Thymus (tissue), 11 donors: ENCODE data around the gene GID4. TPM values are rescaled to one million over a fixed set of nuclear protein-coding genes. Genes with fewer than 3 reads are reported as not detected.

Experiments used
- DNase-seq, 9 donors: peaks; one replicate each; pipeline ENCODE4 v3.0.0-alpha.2; 2013; ENCODE audit warnings: low spot score in 9 of 9, low read depth in 6 of 9, missing footprints in 1 of 9
- H3K27ac ChIP-seq, 2 donors: one replicate each; pipeline ENCODE4 v1.5.1; 2013; ENCODE audit warnings: control low read depth in 1 of 2, low read depth in 1 of 2, low read length in 1 of 2, mild to moderate bottlenecking in 1 of 2, moderate library complexity in 1 of 2
- H3K27me3 ChIP-seq, 2 donors: one replicate each; pipeline ENCODE4 v1.5.1; 2013; ENCODE audit warnings: low read length in 1 of 2; ENCODE audit not compliant: control insufficient read depth in 2 of 2, insufficient read depth in 1 of 2
- H3K36me3 ChIP-seq, 2 donors: one replicate each; pipeline ENCODE4 v1.5.1; 2013; ENCODE audit warnings: low read length in 1 of 2, mild to moderate bottlenecking in 1 of 2, moderate library complexity in 1 of 2; ENCODE audit not compliant: control insufficient read depth in 2 of 2, insufficient read depth in 2 of 2
- H3K4me1 ChIP-seq, 2 donors: one replicate each; pipeline ENCODE4 v1.5.1; 2013; ENCODE audit warnings: low read length in 2 of 2; ENCODE audit not compliant: control insufficient read depth in 2 of 2, insufficient read depth in 2 of 2
- H3K4me3 ChIP-seq, 2 donors: one replicate each; pipeline ENCODE4 v1.5.1; 2013; ENCODE audit warnings: low read length in 2 of 2, control low read depth in 1 of 2, mild to moderate bottlenecking in 1 of 2
- H3K9me3 ChIP-seq, 2 donors: one replicate each; pipeline ENCODE4 v1.5.1; 2013; ENCODE audit warnings: low read length in 1 of 2, mild to moderate bottlenecking in 1 of 2; ENCODE audit not compliant: control insufficient read depth in 2 of 2, insufficient read depth in 1 of 2
- WGBS: extraction: QIAGEN DNeasy Blood & Tissue Kit; methylation state at CpG from one replicate; pipeline ENCODE4 v1.1.7; 2013; 5-methylcytosine and 5-hydroxymethylcytosine counted together
- polyA plus RNA-seq: library from polyadenylated mRNA; stranded (reverse); fragments of 200-250 nt; gene quantifications from one replicate; pipeline ENCODE4 v1.2.3, GENCODE V29; 2013
- total RNA-seq: library from RNA; stranded (reverse); fragments of 120-200 nt; gene quantifications from one replicate; pipeline ENCODE4 v1.2.4, GENCODE V29; 2013
- donor health status: healthy.

Gene GID4
- total and polyA plus RNA-seq, 2 donors: 4.9 to 6.0 TPM

- Histone ChIP-seq H3K4me1 (no peaks in the 10 kb centered on the region), H3K27me3 (no peaks in the 10 kb centered on the region), H3K36me3 (peaks cover 56 to 59% of the 10 kb centered on the region in 2 donors), H3K27ac (no peak overlapping the region), H3K4me3 (no peak overlapping the region), H3K9me3 (no peaks in the 10 kb centered on the region)
- WGBS: 97% methylated on average over 10 of the region's 10 CpGs
- no peak for DNase-seq
Observed at GRCh38 chr17:18094409-18094807, 55.2 kb downstream of the GID4 start.

GRCh38 chr17:18099516-18099915, 60.3 kb downstream of the GID4 start:
- H3K27me3 ChIP-seq: no peaks in the 10 kb centered on the region
- H3K27ac ChIP-seq: no peak overlapping the region
- peaks cover 66 to 74% of the 10 kb centered on the region in 2 donors for H3K36me3 ChIP-seq
- no peak for DNase-seq
- 97% methylated on average over 14 of the region's 14 CpGs for WGBS
- H3K4me1 ChIP-seq: no peaks in the 10 kb centered on the region
- no peaks in the 10 kb centered on the region for H3K9me3 ChIP-seq
- H3K4me3 ChIP-seq: no peak overlapping the region

- Histone ChIP-seq H3K27ac (no peak overlapping the region), H3K4me3 (no peak overlapping the region), H3K9me3 (no peaks in the 10 kb centered on the region), H3K27me3 (no peaks in the 10 kb centered on the region), H3K4me1 (no peaks in the 10 kb centered on the region), H3K36me3 (peaks cover 66 to 77% of the 10 kb centered on the region in 2 donors)
- DNase-seq: no peak
- WGBS: 98% methylated on average over 10 of the region's 10 CpGs
Observed at GRCh38 chr17:18100616-18101015, 61.4 kb downstream of the GID4 start.

- Histone ChIP-seq H3K27ac (no peak overlapping the region), H3K9me3 (no peaks in the 10 kb centered on the region), H3K4me3 (no peak overlapping the region), H3K27me3 (no peaks in the 10 kb centered on the region), H3K36me3 (peaks cover 62 to 78% of the 10 kb centered on the region in 2 donors), H3K4me1 (no peaks in the 10 kb centered on the region)
- no peak for DNase-seq
- 96% methylated on average over 9 of the region's 9 CpGs for WGBS
Observed at GRCh38 chr17:18101828-18102227, 62.6 kb downstream of the GID4 start.

- DNase-seq: no peak
- Histone ChIP-seq H3K4me3 (no peak overlapping the region), H3K9me3 (no peaks in the 10 kb centered on the region), H3K36me3 (peaks cover 60 to 76% of the 10 kb centered on the region in 2 donors), H3K27me3 (no peaks in the 10 kb centered on the region), H3K27ac (no peak overlapping the region), H3K4me1 (no peaks in the 10 kb centered on the region)
- WGBS: 68% methylated on average over 3 of the region's 3 CpGs
Observed at GRCh38 chr17:18102640-18103039, 63.4 kb downstream of the GID4 start.

- Histone ChIP-seq H3K4me3 (no peak overlapping the region), H3K27ac (no peak overlapping the region), H3K9me3 (no peaks in the 10 kb centered on the region), H3K27me3 (no peaks in the 10 kb centered on the region), H3K4me1 (no peaks in the 10 kb centered on the region), H3K36me3 (peaks cover 37 to 56% of the 10 kb centered on the region in 2 donors)
- no peak for DNase-seq
- 97% methylated on average over 3 of the region's 3 CpGs for WGBS
Observed at GRCh38 chr17:18105027-18105426, 65.8 kb downstream of the GID4 start.

- DNase-seq: no peak
- Histone ChIP-seq H3K27ac (no peak overlapping the region), H3K36me3 (peaks cover 32 to 50% of the 10 kb centered on the region in 2 donors), H3K9me3 (no peaks in the 10 kb centered on the region), H3K4me1 (no peaks in the 10 kb centered on the region), H3K4me3 (no peak overlapping the region), H3K27me3 (no peaks in the 10 kb centered on the region)
- WGBS: 97% methylated on average over 6 of the region's 6 CpGs
Observed at GRCh38 chr17:18105595-18105994, 66.4 kb downstream of the GID4 start.

GRCh38 chr17:18106211-18106610, 67.0 kb downstream of the GID4 start:
- Histone ChIP-seq H3K27me3 (no peaks in the 10 kb centered on the region), H3K27ac (no peak overlapping the region), H3K9me3 (no peaks in the 10 kb centered on the region), H3K36me3 (peaks cover 27 to 46% of the 10 kb centered on the region in 2 donors), H3K4me3 (no peak overlapping the region), H3K4me1 (no peaks in the 10 kb centered on the region)
- 97% methylated on average over 9 of the region's 9 CpGs for WGBS
- no peak for DNase-seq

GRCh38 chr17:18107061-18107790, 68.0 kb downstream of the GID4 start:
- 97% methylated on average over 14 of the region's 14 CpGs for WGBS
- Histone ChIP-seq H3K4me1 (no peaks in the 10 kb centered on the region), H3K27ac (no peak overlapping the region), H3K4me3 (no peak overlapping the region), H3K27me3 (no peaks in the 10 kb centered on the region), H3K36me3 (peaks cover 18 to 37% of the 10 kb centered on the region in 2 donors), H3K9me3 (no peaks in the 10 kb centered on the region)
- no peak for DNase-seq
